ENCODE measurements around the gene TLK1. TPM values are rescaled to one million over a fixed set of nuclear protein-coding genes. Genes with fewer than 3 reads are reported as not detected.

The TLK1 gene
- polyA plus RNA-seq, 1 donor from 2014 or later = 33.1 TPM

DNA sequence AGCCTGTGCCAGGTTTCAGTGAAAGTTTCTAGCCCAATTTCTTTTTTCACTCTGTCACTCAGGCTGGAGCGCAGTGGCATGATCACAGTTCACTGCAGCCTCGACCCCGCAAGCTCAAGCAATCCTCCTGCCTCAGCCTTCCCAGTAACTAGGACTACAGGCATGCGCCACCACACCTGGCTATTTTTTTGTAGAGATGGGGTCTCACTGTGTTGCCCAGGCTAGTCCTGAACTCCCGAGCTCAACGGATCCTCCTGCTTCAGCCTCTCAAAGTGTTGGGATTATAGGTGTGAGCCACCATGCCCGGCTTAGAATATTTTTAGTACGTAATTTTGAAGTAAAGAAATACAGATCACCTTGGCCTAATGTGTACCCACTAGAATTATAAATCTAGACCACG lies 144.6 kb downstream of the TLK1 start:
- Histone ChIP-seq H3K27me3 (ENCODE audit: insufficient read depth, low read depth, low read length) (no peaks in the 10 kb centered on the region), H3K9me2 (ENCODE audit: insufficient read depth, low read length) (no peaks in the 10 kb centered on the region), H2AFZ (ENCODE audit: low read depth, low read length) (no peak overlapping the region), H4K20me1 (ENCODE audit: insufficient read depth) (no peaks in the 10 kb centered on the region), H3K27ac (ENCODE audit: low read length) (no peak overlapping the region), H3K36me3 (ENCODE audit: insufficient read depth, low read length) (no peaks in the 10 kb centered on the region), H3K4me2 (ENCODE audit: low read length) (no peak overlapping the region), H3K79me2 (replicated peaks; ENCODE audit: insufficient read depth, low read length) (no peaks in the 10 kb centered on the region), H3K9ac (ENCODE audit: low read length) (no peak overlapping the region), H3F3A (ENCODE audit: insufficient read depth, low read length, poor library complexity, severe bottlenecking) (no peaks in the 10 kb centered on the region), H3K9me3 (ENCODE audit: low read length) (no peaks in the 10 kb centered on the region), H3K4me3 (ENCODE audit: low read length) (no peak overlapping the region)
- TF ChIP-seq SMC3 (conservative IDR thresholded peaks at IDR 0.05; ENCODE audit: poor library complexity) (no peak), CTCF (IDR thresholded peaks at IDR 0.05; ENCODE audit: poor library complexity, severe bottlenecking) (no peak), EZH2 (IDR thresholded peaks at IDR 0.05; ENCODE audit: borderline replicate concordance, insufficient read depth, low read length, poor library complexity, severe bottlenecking) (no peak), TAF1 (IDR thresholded peaks at IDR 0.05; ENCODE audit: low read depth) (no peak), EP300 (conservative IDR thresholded peaks at IDR 0.05; ENCODE audit: poor library complexity, severe bottlenecking) (no peak), POLR2AphosphoS5 (IDR thresholded peaks at IDR 0.05) (no peak), REST (IDR thresholded peaks at IDR 0.05; ENCODE audit: borderline replicate concordance) (no peak), MXI1 (conservative IDR thresholded peaks at IDR 0.05; ENCODE audit: poor library complexity, severe bottlenecking) (no peak), RAD21 (conservative IDR thresholded peaks at IDR 0.05) (no peak)

DNA sequence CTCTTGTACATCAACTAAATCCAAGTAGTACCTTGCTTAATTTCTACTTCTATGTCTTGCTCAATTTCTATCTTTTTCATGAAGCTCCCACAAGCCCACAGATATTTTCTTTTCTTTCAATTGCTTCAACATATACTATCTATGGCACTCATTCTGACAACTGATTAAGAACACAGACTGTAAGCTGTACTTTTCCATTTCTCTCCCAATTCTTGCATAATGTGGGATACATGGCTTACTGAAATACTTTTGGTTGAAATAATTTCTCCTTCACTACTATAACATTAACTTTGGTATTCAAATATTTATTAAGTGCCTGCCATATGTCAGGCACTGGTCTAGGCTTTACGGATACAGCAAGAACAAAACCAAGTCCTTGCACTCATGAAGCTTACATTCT lies 146.8 kb downstream of the TLK1 start:
- Histone ChIP-seq H4K20me1 (ENCODE audit: insufficient read depth) (no peaks in the 10 kb centered on the region), H3F3A (ENCODE audit: insufficient read depth, low read length, poor library complexity, severe bottlenecking) (no peaks in the 10 kb centered on the region), H3K9me3 (ENCODE audit: low read length) (no peaks in the 10 kb centered on the region), H3K9me2 (ENCODE audit: insufficient read depth, low read length) (no peaks in the 10 kb centered on the region), H3K9ac (ENCODE audit: low read length) (no peak overlapping the region), H2AFZ (ENCODE audit: low read depth, low read length) (no peak overlapping the region), H3K4me3 (ENCODE audit: low read length) (no peak overlapping the region), H3K4me2 (ENCODE audit: low read length) (no peak overlapping the region), H3K36me3 (ENCODE audit: insufficient read depth, low read length) (no peaks in the 10 kb centered on the region), H3K79me2 (replicated peaks; ENCODE audit: insufficient read depth, low read length) (no peaks in the 10 kb centered on the region), H3K27me3 (ENCODE audit: insufficient read depth, low read depth, low read length) (no peaks in the 10 kb centered on the region), H3K27ac (ENCODE audit: low read length) (no peak overlapping the region)
- no peak for TF ChIP-seq SMC3 (conservative IDR thresholded peaks at IDR 0.05; ENCODE audit: poor library complexity)
- TF ChIP-seq REST (IDR thresholded peaks at IDR 0.05; ENCODE audit: borderline replicate concordance) = no peak
- TF ChIP-seq CTCF (IDR thresholded peaks at IDR 0.05; ENCODE audit: poor library complexity, severe bottlenecking) = no peak
- no peak for TF ChIP-seq EZH2 (IDR thresholded peaks at IDR 0.05; ENCODE audit: borderline replicate concordance, insufficient read depth, low read length, poor library complexity, severe bottlenecking)
- TF ChIP-seq POLR2AphosphoS5 (IDR thresholded peaks at IDR 0.05) = no peak
- TF ChIP-seq RAD21 (conservative IDR thresholded peaks at IDR 0.05) = no peak
- no peak for TF ChIP-seq TAF1 (IDR thresholded peaks at IDR 0.05; ENCODE audit: low read depth)
- TF ChIP-seq MXI1 (conservative IDR thresholded peaks at IDR 0.05; ENCODE audit: poor library complexity, severe bottlenecking) = no peak
- TF ChIP-seq EP300 (conservative IDR thresholded peaks at IDR 0.05; ENCODE audit: poor library complexity, severe bottlenecking) = no peak

All from neural cell (in vitro differentiated cells).